ENCODE data around the gene DDX43. TPM values are rescaled to one million over a fixed set of nuclear protein-coding genes. Genes with fewer than 3 reads are reported as not detected.
A peak's percentile ranks its signal among the peaks of the same experiment; 100 is the strongest.

Gene DDX43
- total and polyA plus RNA-seq, 4 donors = 0.13 to 0.75 (median 0.22) TPM

DNA sequence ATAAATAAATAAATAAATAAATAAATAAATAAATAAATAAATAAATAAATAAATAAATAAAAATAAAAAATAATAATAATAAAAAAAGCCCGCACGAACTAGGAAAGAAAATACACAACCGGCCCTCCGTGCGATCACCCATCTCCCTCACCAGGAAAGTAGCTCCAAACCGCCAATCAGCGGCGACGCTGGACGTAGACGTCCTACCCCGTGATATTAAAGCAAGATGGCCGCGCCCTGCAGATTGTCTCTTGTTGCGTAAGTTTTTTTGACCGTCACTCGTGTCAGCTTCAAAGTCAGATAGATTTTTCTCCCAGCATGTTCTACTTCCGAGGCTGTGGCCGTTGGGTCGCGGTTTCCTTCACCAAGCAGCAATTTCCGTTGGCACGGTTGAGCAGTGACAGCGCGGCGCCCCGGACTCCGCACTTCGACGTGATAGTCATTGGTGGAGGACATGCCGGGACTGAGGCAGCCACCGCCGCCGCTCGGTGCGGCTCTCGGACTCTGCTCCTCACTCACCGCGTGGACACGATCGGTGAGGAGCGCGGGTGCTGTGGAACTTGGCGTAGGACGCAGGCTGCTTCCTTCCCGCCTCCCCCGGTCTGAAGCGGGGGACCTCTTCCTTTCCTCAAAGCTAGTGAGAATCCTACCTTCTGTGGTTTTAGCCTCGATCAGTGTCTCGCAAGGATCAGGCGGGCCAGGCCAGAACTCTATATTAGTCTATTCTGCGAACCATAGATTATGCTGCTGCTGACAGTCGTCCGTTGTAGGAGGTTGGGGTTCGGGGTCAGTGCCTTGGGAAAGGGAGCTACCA is 67.1 kb downstream of the DDX43 start, which contains the start of gene MTO1:
Gene MTO1 (plus strand): TSS at position 201 of the 814 bp plus-strand sequence. CDS start 118 bp downstream, at position 319.
- peak; percentile 82 for DNase-seq (ENCODE audit: low spot score)
- Histone ChIP-seq H3K36me3 (ENCODE audit: control insufficient read depth in 4 of 4, insufficient read depth in 3 of 4, low read depth in 1 of 4, low read length in 3 of 4) (peaks cover 0 to 8% (median 6%) of the 10 kb centered on the region in 4 donors), H3K9me3 (ENCODE audit: control insufficient read depth in 4 of 4, low read length in 3 of 4) (no peaks in the 10 kb centered on the region), H3K4me3 (ENCODE audit: low read depth in 1 of 3, low read length in 3 of 3) (peak within 1 kb of the TSS; percentile 59 to 98 (median 90)), H3K27me3 (ENCODE audit: control insufficient read depth in 4 of 4, insufficient read depth in 4 of 4, low read length in 3 of 4) (no peaks in the 10 kb centered on the region), H3K4me1 (ENCODE audit: control insufficient read depth in 4 of 4, insufficient read depth in 4 of 4, low read length in 3 of 4) (peaks cover 2 to 13% (median 5%) of the 10 kb centered on the region in 4 donors), H3K27ac (ENCODE audit: low read depth in 1 of 2, low read length in 2 of 2) (peak within 1 kb of the TSS; percentile 98 to 99), H3K9ac (ENCODE audit: low read depth in 1 of 2, low read length in 2 of 2) (peak within 1 kb of the TSS; percentile 86 to 99)
- WGBS = under 1% methylated on average over 55 of the region's 55 CpGs
- TF ChIP-seq EGR1 (IDR thresholded peaks at IDR 0.05; ENCODE audit: low read depth in 2 of 2) (peak; percentile 24 to 32), NR2F2 (IDR thresholded peaks at IDR 0.05) (no peak), TAF1 (conservative IDR thresholded peaks at IDR 0.05) (peak; percentile 91), RXRA (IDR thresholded peaks at IDR 0.05) (no peak), RAD21 (IDR thresholded peaks at IDR 0.05) (peak in 1 of 2 donors; percentile 24), YY1 (IDR thresholded peaks at IDR 0.05) (peak; percentile 99), CTCF (IDR thresholded peaks at IDR 0.05; ENCODE audit: low read depth, low read length, missing input control) (no peak), FOXA1 (IDR thresholded peaks at IDR 0.05) (no peak), ZBTB33 (IDR thresholded peaks at IDR 0.05) (no peak), HNF4A (conservative IDR thresholded peaks at IDR 0.05) (peak; percentile 41 to 42), JUND (IDR thresholded peaks at IDR 0.05) (no peak), SP1 (IDR thresholded peaks at IDR 0.05) (peak; percentile 21), FOXA2 (IDR thresholded peaks at IDR 0.05) (no peak), HNF4G (IDR thresholded peaks at IDR 0.05) (no peak), ATF3 (IDR thresholded peaks at IDR 0.05) (no peak), MAX (IDR thresholded peaks at IDR 0.05) (peak; percentile 35), GABPA (IDR thresholded peaks at IDR 0.05 in 1 of 2, conservative IDR thresholded peaks at IDR 0.05 in 1 of 2) (peak in 1 of 2 donors; percentile 25)
- TF ChIP-seq, protein P1, sequence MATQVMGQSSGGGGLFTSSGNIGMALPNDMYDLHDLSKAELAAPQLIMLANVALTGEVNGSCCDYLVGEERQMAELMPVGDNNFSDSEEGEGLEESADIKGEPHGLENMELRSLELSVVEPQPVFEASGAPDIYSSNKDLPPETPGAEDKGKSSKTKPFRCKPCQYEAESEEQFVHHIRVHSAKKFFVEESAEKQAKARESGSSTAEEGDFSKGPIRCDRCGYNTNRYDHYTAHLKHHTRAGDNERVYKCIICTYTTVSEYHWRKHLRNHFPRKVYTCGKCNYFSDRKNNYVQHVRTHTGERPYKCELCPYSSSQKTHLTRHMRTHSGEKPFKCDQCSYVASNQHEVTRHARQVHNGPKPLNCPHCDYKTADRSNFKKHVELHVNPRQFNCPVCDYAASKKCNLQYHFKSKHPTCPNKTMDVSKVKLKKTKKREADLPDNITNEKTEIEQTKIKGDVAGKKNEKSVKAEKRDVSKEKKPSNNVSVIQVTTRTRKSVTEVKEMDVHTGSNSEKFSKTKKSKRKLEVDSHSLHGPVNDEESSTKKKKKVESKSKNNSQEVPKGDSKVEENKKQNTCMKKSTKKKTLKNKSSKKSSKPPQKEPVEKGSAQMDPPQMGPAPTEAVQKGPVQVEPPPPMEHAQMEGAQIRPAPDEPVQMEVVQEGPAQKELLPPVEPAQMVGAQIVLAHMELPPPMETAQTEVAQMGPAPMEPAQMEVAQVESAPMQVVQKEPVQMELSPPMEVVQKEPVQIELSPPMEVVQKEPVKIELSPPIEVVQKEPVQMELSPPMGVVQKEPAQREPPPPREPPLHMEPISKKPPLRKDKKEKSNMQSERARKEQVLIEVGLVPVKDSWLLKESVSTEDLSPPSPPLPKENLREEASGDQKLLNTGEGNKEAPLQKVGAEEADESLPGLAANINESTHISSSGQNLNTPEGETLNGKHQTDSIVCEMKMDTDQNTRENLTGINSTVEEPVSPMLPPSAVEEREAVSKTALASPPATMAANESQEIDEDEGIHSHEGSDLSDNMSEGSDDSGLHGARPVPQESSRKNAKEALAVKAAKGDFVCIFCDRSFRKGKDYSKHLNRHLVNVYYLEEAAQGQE (IDR thresholded peaks at IDR 0.05) = no peak

Small RNA genes within 50 kb of the gene (small RNA-seq; reads per million reads assigned to genes)
- gene RNU6-975P = not detected
- 0.22 reads per million, percentile 7 among the genes with 10 or more reads in this experiment for gene RPL39P3

Other genes with a start within 250 kb of the DDX43 start
- not detected for gene KHDC1L, start 169.3 kb upstream of the DDX43 start, total RNA-seq
- gene KHDC1L, start 169.3 kb upstream of the DDX43 start, polyA plus RNA-seq = not detected
- gene KHDC1, start 131.6 kb upstream of the DDX43 start, total RNA-seq = under 1 TPM; 0.25 to 0.42 TPM
- gene KHDC1, start 131.6 kb upstream of the DDX43 start, polyA plus RNA-seq = under 1 TPM in 1 of 2 donors, not detected in 1; 0.16 TPM
- gene DPPA5, start 40.6 kb upstream of the DDX43 start, total RNA-seq = not detected
- not detected for gene DPPA5, start 40.6 kb upstream of the DDX43 start, polyA plus RNA-seq
- gene KHDC3L, start 32.2 kb upstream of the DDX43 start, total RNA-seq = not detected
- gene KHDC3L, start 32.2 kb upstream of the DDX43 start, polyA plus RNA-seq = not detected
- gene OOEP, start 24.9 kb upstream of the DDX43 start, total RNA-seq = not detected
- gene OOEP, start 24.9 kb upstream of the DDX43 start, polyA plus RNA-seq = under 1 TPM; 0.06 to 0.22 TPM
- gene CGAS, start 57.5 kb downstream of the DDX43 start, total RNA-seq = 1 to 10 TPM; 2.0 to 4.9 TPM
- under 1 TPM; 0.36 to 0.47 TPM for gene CGAS, start 57.5 kb downstream of the DDX43 start, polyA plus RNA-seq
- gene MTO1, start 66.9 kb downstream of the DDX43 start, total RNA-seq = 10 to 100 TPM; 22.9 to 64.4 TPM
- gene MTO1, start 66.9 kb downstream of the DDX43 start, polyA plus RNA-seq = 10 to 100 TPM; 12.9 to 18.2 TPM
- 1,000 to 10,000 TPM; 4,078 to 7,379 TPM for gene EEF1A1, start 126.2 kb downstream of the DDX43 start, total RNA-seq
- 1,000 to 10,000 TPM; 1,383 to 2,991 TPM for gene EEF1A1, start 126.2 kb downstream of the DDX43 start, polyA plus RNA-seq

Data from liver (tissue), 10 donors.